ENCODE measurements around the gene RAB6A. TPM values are rescaled to one million over a fixed set of nuclear protein-coding genes. Genes with fewer than 3 reads are reported as not detected.

Gene RAB6A
- total RNA-seq, 1 experiment from 2014 or later = 57.3 TPM

GRCh38 chr11:73653996-73654395 is 106.9 kb downstream of the RAB6A start:
- DNase-seq (ENCODE audit: low read depth) = no peak

GRCh38 chr11:73652856-73653559 is 107.9 kb downstream of the RAB6A start:
- DNase-seq (ENCODE audit: low read depth) = no peak

DNA sequence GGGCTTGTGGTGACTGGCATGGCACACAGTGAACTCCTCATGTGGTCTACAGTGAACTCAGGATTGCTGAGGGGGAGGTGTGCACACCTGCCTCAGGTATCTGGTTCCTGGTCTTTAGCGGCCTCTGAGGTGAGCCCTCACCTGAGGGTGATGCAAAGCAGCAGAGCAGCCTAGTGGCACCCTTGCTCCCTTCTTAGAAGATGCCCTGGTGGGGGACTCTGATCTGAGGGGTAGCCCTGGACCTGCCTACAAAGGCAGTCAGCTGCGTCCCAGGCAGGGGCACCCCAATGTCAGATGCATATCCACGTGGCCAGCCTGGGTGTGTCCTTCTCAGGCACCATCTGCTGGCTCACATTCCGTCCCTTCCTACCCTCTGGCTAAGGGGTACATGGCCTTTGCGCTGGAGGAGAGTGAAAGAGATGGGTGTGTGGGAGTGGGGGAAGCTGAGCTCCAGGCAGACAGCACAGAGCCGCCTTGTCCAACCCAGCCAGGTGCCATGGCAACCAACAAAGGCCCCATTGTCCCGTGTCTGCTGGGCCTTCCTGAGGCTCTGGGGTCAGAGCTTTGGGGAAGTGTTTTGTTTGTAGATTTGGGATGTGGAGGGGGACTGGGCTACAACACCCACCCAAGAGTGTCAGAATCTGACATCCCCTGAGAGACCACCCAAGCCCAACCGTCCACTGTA is 108.7 kb downstream of the RAB6A start:
- no peak for DNase-seq (ENCODE audit: low read depth)

GRCh38 chr11:73651661-73652045 is 109.2 kb downstream of the RAB6A start:
- no peak for DNase-seq (ENCODE audit: low read depth)

DNA sequence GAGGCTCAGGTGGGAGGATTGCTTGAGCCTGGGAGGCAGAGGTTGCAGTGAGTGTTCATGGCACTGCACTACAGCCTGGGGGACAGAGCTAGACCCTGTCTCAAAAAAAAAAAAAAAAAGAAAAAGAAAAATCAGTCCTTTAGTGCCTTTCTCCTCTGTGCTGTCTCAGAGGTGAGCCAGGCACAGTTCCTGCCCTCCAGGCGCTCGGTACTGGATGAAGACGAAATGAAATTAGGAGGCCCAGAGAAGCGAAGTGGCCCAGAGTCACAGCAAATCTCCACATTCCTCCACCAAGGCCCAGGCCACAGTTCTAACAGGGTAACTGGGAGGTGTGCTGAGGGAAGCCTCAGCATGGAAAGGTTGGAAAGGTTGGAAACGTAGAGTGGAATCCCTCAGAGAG is 109.6 kb downstream of the RAB6A start:
- no peak for DNase-seq (ENCODE audit: low read depth)

GRCh38 chr11:73650400-73650799 is 110.5 kb downstream of the RAB6A start:
- no peak for DNase-seq (ENCODE audit: low read depth)

- DNase-seq (ENCODE audit: low read depth) = no peak
Observed at GRCh38 chr11:73649206-73649605, 111.7 kb downstream of the RAB6A start.

DNA sequence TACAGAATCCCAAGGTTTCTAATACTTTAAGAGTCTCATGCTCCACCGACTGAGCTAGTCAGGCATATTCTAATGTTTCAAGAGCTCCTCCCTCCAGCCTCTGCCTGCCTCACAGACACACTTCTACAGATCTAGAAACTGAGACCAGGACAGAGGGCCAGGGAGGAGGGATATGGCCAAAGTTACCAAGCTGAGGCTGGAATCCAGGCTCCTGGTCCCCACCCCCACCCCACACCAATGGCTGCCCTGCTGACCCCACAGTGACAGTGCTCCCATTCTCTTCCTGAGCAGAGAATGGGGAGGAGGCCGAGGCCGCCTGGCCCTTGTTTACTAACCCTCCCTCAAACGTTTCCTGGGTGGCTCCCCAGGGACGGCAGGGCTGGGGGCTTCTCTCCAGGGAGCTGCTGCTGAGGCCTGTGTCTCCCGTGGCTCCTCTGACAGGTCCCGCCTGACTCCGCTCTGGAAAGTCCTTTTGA is 112.3 kb downstream of the RAB6A start:
- no peak for DNase-seq (ENCODE audit: low read depth)

DNA sequence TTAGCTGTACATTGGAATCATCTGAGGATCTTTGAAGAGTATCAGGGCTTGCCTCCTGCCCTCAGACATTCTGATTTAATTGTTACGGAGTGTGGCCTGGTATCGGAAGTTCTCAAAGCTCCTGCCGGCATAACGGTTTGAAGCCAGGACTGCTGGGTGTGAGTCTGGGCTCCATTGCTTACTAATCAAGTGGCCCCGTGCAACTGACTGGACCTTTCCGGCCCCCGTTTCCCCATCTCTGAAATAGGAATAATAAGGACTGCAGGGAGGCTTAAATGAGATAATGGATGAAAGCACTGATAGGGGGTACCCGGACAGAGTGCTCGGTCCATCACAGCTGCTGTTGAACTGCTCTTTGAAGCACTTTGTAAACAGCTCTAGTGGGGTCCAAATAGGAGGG is 112.8 kb downstream of the RAB6A start:
- no peak for DNase-seq (ENCODE audit: low read depth)

GRCh38 chr11:73647459-73648100 is 113.3 kb downstream of the RAB6A start:
- peak; percentile 86 for DNase-seq (ENCODE audit: low read depth)

GRCh38 chr11:73645972-73646631 is 114.8 kb downstream of the RAB6A start, which contains the start of gene PLEKHB1:
Gene PLEKHB1, plus strand, starts transcription at chr11:73646581. Its CDS starts 28 bp downstream, at chr11:73646609.
- no peak for DNase-seq (ENCODE audit: low read depth)

DNA sequence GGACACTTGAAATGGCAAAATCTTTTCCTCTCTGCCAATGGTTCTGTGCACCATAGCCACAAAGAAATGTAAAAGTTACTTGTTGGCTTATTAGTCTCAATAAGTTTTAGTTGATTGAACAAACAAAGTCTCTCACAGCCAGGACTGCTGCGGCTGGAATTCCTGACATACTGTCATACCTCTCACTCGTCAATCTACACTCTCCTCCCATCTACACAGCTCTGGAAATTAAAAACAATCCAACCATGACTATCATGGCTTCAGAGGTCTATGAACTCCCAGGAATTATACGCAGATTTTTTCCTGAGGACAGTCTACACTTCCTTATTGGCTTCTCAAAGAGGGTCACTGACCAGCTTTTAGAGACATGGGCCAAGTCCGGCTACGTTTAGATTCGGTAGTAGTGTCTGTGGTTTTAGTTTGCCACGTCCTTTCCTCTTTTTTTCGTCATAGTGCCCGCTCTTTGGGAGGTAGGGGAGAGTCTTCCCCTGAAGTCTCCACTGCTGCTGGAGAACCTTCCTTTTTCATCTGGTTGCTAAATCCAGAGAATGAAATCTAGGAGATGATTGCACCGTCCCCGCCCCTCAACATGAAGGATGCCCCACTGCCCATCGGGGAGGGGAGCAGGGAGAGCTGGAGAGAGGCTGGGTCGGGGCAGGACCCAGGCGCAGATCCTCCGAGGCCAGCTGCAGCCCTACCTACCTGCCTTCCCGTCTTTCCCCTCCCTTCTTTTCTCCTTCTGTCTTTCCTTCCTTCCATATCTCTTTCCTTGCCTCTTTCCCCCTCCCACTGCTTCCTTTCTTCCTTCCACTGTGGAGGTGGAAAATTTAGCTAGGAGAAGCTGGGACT is 115.5 kb downstream of the RAB6A start:
- no peak for DNase-seq (ENCODE audit: low read depth)

- DNase-seq (ENCODE audit: low read depth) = no peak
Observed at GRCh38 chr11:73641668-73642067, 119.2 kb downstream of the RAB6A start.

- DNase-seq (ENCODE audit: low read depth) = no peak
Observed at GRCh38 chr11:73640592-73640991, 120.3 kb downstream of the RAB6A start.

GRCh38 chr11:73637012-73637411 is 123.9 kb downstream of the RAB6A start:
- DNase-seq (ENCODE audit: low read depth) = no peak

DNA sequence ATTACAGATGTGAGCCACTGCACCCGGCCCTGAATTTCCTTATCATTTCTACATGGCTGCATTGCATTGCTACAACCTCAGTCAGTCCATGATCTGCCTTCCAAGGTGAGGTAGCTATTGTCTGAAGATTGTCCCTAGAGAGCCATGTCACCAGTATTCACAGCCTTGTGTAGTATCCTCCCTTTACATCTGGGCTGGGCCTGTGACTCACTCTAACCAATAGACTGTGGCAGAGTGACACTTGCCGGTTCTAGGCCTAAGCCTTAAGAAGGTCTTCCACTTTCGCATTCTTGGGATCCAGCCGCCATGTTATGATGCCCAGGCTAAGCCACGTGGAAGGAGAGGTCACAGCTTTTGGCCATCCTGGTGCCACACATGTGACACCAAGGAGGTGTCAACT is 124.6 kb downstream of the RAB6A start:
- no peak for DNase-seq (ENCODE audit: low read depth)

DNA sequence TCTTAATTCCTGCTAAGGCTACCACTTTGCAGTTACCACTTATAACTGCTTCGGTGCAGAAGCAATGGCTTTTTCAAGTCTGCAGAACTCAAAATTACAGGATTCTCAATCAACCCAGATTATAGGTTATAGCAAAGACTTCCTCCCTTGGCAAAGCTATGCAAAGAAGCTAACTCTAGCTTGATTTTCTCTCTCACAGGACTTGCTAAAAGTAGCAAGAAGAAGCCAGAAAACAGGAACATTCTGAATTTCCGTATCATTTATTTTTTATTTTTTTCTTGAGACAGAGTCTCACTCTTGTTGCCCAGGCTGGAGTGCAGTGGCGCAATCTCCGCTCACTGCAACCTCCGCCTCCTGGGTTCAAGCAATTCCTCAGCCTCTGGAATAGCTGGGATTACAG is 125.2 kb downstream of the RAB6A start:
- no peak for DNase-seq (ENCODE audit: low read depth)

- no peak for DNase-seq (ENCODE audit: low read depth)
Observed at GRCh38 chr11:73633999-73634398, 126.9 kb downstream of the RAB6A start.

GRCh38 chr11:73632996-73633395 is 127.9 kb downstream of the RAB6A start:
- DNase-seq (ENCODE audit: low read depth) = no peak

- DNase-seq (ENCODE audit: low read depth) = no peak
Observed at GRCh38 chr11:73629907-73630306, 131.0 kb downstream of the RAB6A start.

- DNase-seq (ENCODE audit: low read depth) = peak; percentile 68
Observed at GRCh38 chr11:73625696-73626318, 135.1 kb downstream of the RAB6A start.
